CD8-positive, alpha-beta memory T cell (primary cell): ENCODE data around the gene COL25A1. TPM values are rescaled to one million over a fixed set of nuclear protein-coding genes. Genes with fewer than 3 reads are reported as not detected.
"Not testable (repeated sequence)": the region's sequence is repeated elsewhere in the genome, so short reads cannot be mapped to it uniquely, and the experiment has no call there.

Source experiments
- CTCF ChIA-PET: fragments of 350-600 bp; sonication (Branson Sonifier 250); formaldehyde crosslinking; loops from one replicate; lab custom pipeline; 2021; ENCODE audit warnings: antibody characterized with exemption; lab: Charles Lee
- POLR2A ChIA-PET: fragments of 350-600 bp; sonication (Branson Sonifier 250); formaldehyde crosslinking; loops from one replicate; lab custom pipeline; 2021; ENCODE audit warnings: antibody characterized with exemption; lab: Charles Lee
- DNase-seq, 5 donors: peaks; one replicate each; pipeline versions ENCODE4 v3.0.0 to v3.0.0-alpha.2; 2020 to 2022; ENCODE audit warnings: mixed read lengths in 1 of 5
- H3K27ac ChIP-seq: one replicate; pipeline ENCODE4 v1.7.0; 2013; ENCODE audit warnings: low read depth, mild to moderate bottlenecking, low read length, moderate library complexity
- H3K27me3 ChIP-seq: 2 replicates; pipeline ENCODE4 v1.7.0; 2013; ENCODE audit warnings: low read length, mild to moderate bottlenecking; ENCODE audit not compliant: insufficient read depth, poor library complexity, severe bottlenecking
- H3K36me3 ChIP-seq: 2 replicates; pipeline ENCODE4 v1.7.0; 2013; ENCODE audit warnings: mild to moderate bottlenecking, low read length, moderate library complexity; ENCODE audit not compliant: insufficient read depth
- H3K4me1 ChIP-seq: 2 replicates; pipeline ENCODE4 v1.7.0; 2013; ENCODE audit warnings: mild to moderate bottlenecking, low read length, moderate library complexity; ENCODE audit not compliant: insufficient read depth
- H3K4me3 ChIP-seq: 2 replicates; pipeline ENCODE4 v1.7.0; 2013; ENCODE audit warnings: mild to moderate bottlenecking, low read length
- H3K9me3 ChIP-seq: 2 replicates; pipeline ENCODE4 v1.7.0; 2013; ENCODE audit warnings: mild to moderate bottlenecking, low read length
- H3K27ac Mint-ChIP-seq, 8 donors: one replicate each; pipeline ENCODE4 v1.8.0; 2020 to 2021; ENCODE audit warnings: mixed read lengths in 8 of 8, mild to moderate bottlenecking in 6 of 8, inconsistent platforms in 3 of 8, moderate library complexity in 3 of 8
- H3K27me3 Mint-ChIP-seq, 2 donors: one replicate each; pipeline ENCODE4 v1.8.0; 2020 to 2021; ENCODE audit warnings: mixed read lengths in 2 of 2, mild to moderate bottlenecking in 1 of 2, moderate library complexity in 1 of 2
- H3K36me3 Mint-ChIP-seq, 3 donors: one replicate each; pipeline ENCODE4 v1.8.0; 2020 to 2021; ENCODE audit warnings: mixed read lengths in 3 of 3, inconsistent platforms in 1 of 3, mild to moderate bottlenecking in 1 of 3
- H3K4me1 Mint-ChIP-seq, 3 donors: one replicate each; pipeline ENCODE4 v1.8.0; 2020 to 2021; ENCODE audit warnings: mixed read lengths in 3 of 3, inconsistent platforms in 1 of 3, mild to moderate bottlenecking in 1 of 3
- H3K4me3 Mint-ChIP-seq, 7 donors: one replicate each; pipeline ENCODE4 v1.8.0; 2020 to 2021; ENCODE audit warnings: mixed read lengths in 7 of 7, mild to moderate bottlenecking in 6 of 7, moderate library complexity in 4 of 7, inconsistent platforms in 2 of 7
- H3K9me3 Mint-ChIP-seq, 5 donors: one replicate each; pipeline ENCODE4 v1.8.0; 2020 to 2022; ENCODE audit warnings: mixed read lengths in 5 of 5, mild to moderate bottlenecking in 3 of 5, moderate library complexity in 2 of 5, inconsistent platforms in 1 of 5
- polyA plus RNA-seq: library from polyadenylated mRNA; unstranded; fragments of 300-500 nt; fragmentation: Illumina TruSeq; gene quantifications from one replicate; pipeline ENCODE4 v1.2.3, GENCODE V29; 2021
- total RNA-seq, 2 experiments: library from RNA; stranded (reverse); gene quantifications; one replicate each; pipeline ENCODE4 v1.2.3, GENCODE V29; 2021

The COL25A1 gene
- total and polyA plus RNA-seq, 3 experiments from 2014 or later = not detected

GRCh38 chr4:108940634-108941033 is 361.8 kb downstream of the COL25A1 start:
- H3K4me3 Mint-ChIP-seq = no peak overlapping the region
- no peaks in the 10 kb centered on the region for H3K4me1 Mint-ChIP-seq
- Histone ChIP-seq H3K27ac (no peak overlapping the region), H3K36me3 (no peaks in the 10 kb centered on the region), H3K4me1 (no peaks in the 10 kb centered on the region), H3K4me3 (no peak overlapping the region), H3K9me3 (no peaks in the 10 kb centered on the region), H3K27me3 (peaks cover 3% of the 10 kb centered on the region)
- POLR2A ChIA-PET = no interaction called here
- DNase-seq = no peak
- no peaks in the 10 kb centered on the region for H3K9me3 Mint-ChIP-seq
- H3K36me3 Mint-ChIP-seq = no peaks in the 10 kb centered on the region
- H3K27me3 Mint-ChIP-seq = peaks cover 5 to 14% of the 10 kb centered on the region in 2 donors
- CTCF ChIA-PET = no interaction called here
- no peak overlapping the region for H3K27ac Mint-ChIP-seq

- Mint-ChIP-seq H3K36me3 (no peaks in the 10 kb centered on the region), H3K4me1 (no peaks in the 10 kb centered on the region), H3K4me3 (no peak overlapping the region), H3K27ac (no peak overlapping the region), H3K27me3 (peaks cover 5 to 14% of the 10 kb centered on the region in 2 donors), H3K9me3 (no peaks in the 10 kb centered on the region)
- POLR2A ChIA-PET = no interaction called here
- Histone ChIP-seq H3K27me3 (peaks cover 3% of the 10 kb centered on the region), H3K9me3 (no peaks in the 10 kb centered on the region), H3K27ac (no peak overlapping the region), H3K4me3 (no peak overlapping the region), H3K4me1 (no peaks in the 10 kb centered on the region), H3K36me3 (no peaks in the 10 kb centered on the region)
- DNase-seq = no peak
- CTCF ChIA-PET = no interaction called here
These were observed 362.3 kb downstream of the COL25A1 start for GRCh38 chr4:108940149-108940548.

DNA sequence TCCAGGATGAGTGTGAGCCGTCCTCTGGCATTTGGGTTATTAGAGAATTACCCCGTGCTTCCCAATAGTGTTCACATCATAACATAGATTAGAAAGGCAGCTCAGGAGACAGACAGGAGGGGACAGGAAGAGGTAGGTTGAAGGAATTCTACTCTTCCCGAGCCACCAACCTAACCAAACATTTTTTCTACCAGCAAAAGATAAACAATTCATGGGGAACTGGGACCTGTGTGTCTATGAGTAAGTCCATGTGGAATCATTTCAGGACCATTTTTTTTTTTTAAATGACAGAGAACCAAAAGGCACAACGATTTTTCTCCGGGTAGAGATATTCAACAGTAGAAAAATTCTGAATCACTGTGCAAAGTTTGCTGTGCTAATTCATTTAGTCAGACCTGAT is 365.4 kb downstream of the COL25A1 start:
- DNase-seq = no peak
- no peaks in the 10 kb centered on the region for H3K36me3 ChIP-seq
- H3K9me3 Mint-ChIP-seq = no peaks in the 10 kb centered on the region
- H3K4me1 ChIP-seq = no peaks in the 10 kb centered on the region
- no peaks in the 10 kb centered on the region for H3K36me3 Mint-ChIP-seq
- POLR2A ChIA-PET = no interaction called here
- peaks cover 5 to 11% of the 10 kb centered on the region in 2 donors for H3K27me3 Mint-ChIP-seq
- H3K4me3 ChIP-seq = no peak overlapping the region
- H3K4me1 Mint-ChIP-seq = no peaks in the 10 kb centered on the region
- H3K27ac ChIP-seq = no peak overlapping the region
- peaks cover 3% of the 10 kb centered on the region for H3K27me3 ChIP-seq
- CTCF ChIA-PET = no interaction called here
- no peaks in the 10 kb centered on the region for H3K9me3 ChIP-seq
- peak overlapping the region in 1 of 7 donors; percentile 44 for H3K4me3 Mint-ChIP-seq
- no peak overlapping the region for H3K27ac Mint-ChIP-seq

DNA sequence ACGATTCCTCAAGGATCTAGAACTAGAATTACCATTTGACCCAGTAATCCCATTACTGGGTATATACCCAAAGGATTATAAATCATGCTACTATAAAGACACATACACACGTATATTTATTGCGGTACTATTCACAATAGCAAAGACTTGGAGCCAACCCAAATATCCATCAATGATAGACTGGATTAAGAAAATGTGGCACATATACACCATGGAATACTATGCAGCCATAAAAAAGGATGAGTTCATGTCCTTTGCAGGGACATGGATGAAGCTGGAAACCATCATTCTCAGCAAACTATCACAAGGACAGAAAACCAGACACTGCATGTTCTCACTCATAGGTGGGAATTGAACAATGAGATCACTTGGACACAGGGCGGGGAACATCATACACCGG is 368.5 kb downstream of the COL25A1 start:
- H3K27me3 Mint-ChIP-seq, H3K27ac Mint-ChIP-seq, H3K36me3 ChIP-seq, H3K4me1 ChIP-seq, POLR2A ChIA-PET, H3K36me3 Mint-ChIP-seq, H3K4me1 Mint-ChIP-seq, H3K27ac ChIP-seq, H3K4me3 ChIP-seq, H3K9me3 Mint-ChIP-seq, CTCF ChIA-PET, H3K27me3 ChIP-seq, H3K4me3 Mint-ChIP-seq, DNase-seq, H3K9me3 ChIP-seq: not testable (repeated sequence)

- Mint-ChIP-seq H3K9me3 (no peaks in the 10 kb centered on the region), H3K4me1 (no peaks in the 10 kb centered on the region), H3K4me3 (no peak overlapping the region), H3K27ac (no peak overlapping the region), H3K27me3 (peaks cover 1 to 7% of the 10 kb centered on the region in 2 donors), H3K36me3 (no peaks in the 10 kb centered on the region)
- Histone ChIP-seq H3K27ac (no peak overlapping the region), H3K4me1 (no peaks in the 10 kb centered on the region), H3K27me3 (peaks cover 3% of the 10 kb centered on the region), H3K9me3 (no peaks in the 10 kb centered on the region), H3K4me3 (no peak overlapping the region), H3K36me3 (no peaks in the 10 kb centered on the region)
- DNase-seq = no peak
- POLR2A ChIA-PET = no interaction called here
- CTCF ChIA-PET = no interaction called here
These were observed 369.4 kb downstream of the COL25A1 start for GRCh38 chr4:108933046-108933445.

GRCh38 chr4:108931926-108932325 is 370.5 kb downstream of the COL25A1 start:
- Histone ChIP-seq H3K27me3 (no peaks in the 10 kb centered on the region), H3K4me1 (no peaks in the 10 kb centered on the region), H3K27ac (no peak overlapping the region), H3K4me3 (no peak overlapping the region), H3K36me3 (no peaks in the 10 kb centered on the region), H3K9me3 (no peaks in the 10 kb centered on the region)
- Mint-ChIP-seq H3K27me3 (peaks cover 1 to 2% of the 10 kb centered on the region in 2 donors), H3K27ac (no peak overlapping the region), H3K36me3 (no peaks in the 10 kb centered on the region), H3K4me3 (no peak overlapping the region), H3K9me3 (no peaks in the 10 kb centered on the region), H3K4me1 (no peaks in the 10 kb centered on the region)
- POLR2A ChIA-PET = no interaction called here
- no peak for DNase-seq
- CTCF ChIA-PET = no interaction called here

- no peak overlapping the region for H3K27ac ChIP-seq
- no peaks in the 10 kb centered on the region for H3K4me1 ChIP-seq
- Mint-ChIP-seq H3K27me3 (peaks cover 0 to 1% of the 10 kb centered on the region in 2 donors), H3K9me3 (peaks cover 0 to 3% (median 0%) of the 10 kb centered on the region in 5 donors), H3K27ac (no peak overlapping the region), H3K4me1 (no peaks in the 10 kb centered on the region), H3K36me3 (no peaks in the 10 kb centered on the region), H3K4me3 (no peak overlapping the region)
- H3K9me3 ChIP-seq = no peaks in the 10 kb centered on the region
- ChIA-PET POLR2A (no interaction called here), CTCF (no interaction called here)
- H3K4me3 ChIP-seq = no peak overlapping the region
- no peak for DNase-seq
- no peaks in the 10 kb centered on the region for H3K36me3 ChIP-seq
- H3K27me3 ChIP-seq = no peaks in the 10 kb centered on the region
These were observed 372.3 kb downstream of the COL25A1 start for GRCh38 chr4:108930186-108930585.

DNA sequence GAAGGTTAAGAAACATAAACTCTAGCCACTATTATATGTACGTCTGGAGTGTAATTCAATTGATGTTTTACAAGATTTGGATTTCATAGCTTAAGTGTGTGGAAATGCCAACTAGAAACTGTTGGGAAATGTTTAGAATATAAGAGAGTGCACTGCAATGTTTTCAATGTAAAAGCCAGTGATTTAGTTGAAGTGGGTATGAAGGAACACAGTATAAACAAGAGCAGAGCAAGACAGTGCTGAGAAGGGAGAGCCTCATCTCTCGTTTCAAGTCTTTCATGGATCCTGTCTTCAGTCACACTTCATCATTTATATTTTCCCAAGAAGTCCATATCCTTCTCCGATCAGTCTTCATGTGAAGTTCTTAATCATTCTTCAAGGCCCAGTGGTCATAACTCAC is 375.7 kb downstream of the COL25A1 start:
- H3K36me3 Mint-ChIP-seq = no peaks in the 10 kb centered on the region
- H3K9me3 Mint-ChIP-seq = peaks cover 0 to 3% (median 0%) of the 10 kb centered on the region in 5 donors
- Histone ChIP-seq H3K9me3 (no peaks in the 10 kb centered on the region), H3K4me3 (no peak overlapping the region), H3K4me1 (no peaks in the 10 kb centered on the region), H3K27me3 (no peaks in the 10 kb centered on the region), H3K27ac (no peak overlapping the region), H3K36me3 (no peaks in the 10 kb centered on the region)
- no peak overlapping the region for H3K4me3 Mint-ChIP-seq
- no peaks in the 10 kb centered on the region for H3K4me1 Mint-ChIP-seq
- H3K27me3 Mint-ChIP-seq = no peaks in the 10 kb centered on the region
- CTCF ChIA-PET = no interaction called here
- POLR2A ChIA-PET = no interaction called here
- no peak overlapping the region for H3K27ac Mint-ChIP-seq
- no peak for DNase-seq

- CTCF ChIA-PET = no interaction called here
- no peaks in the 10 kb centered on the region for H3K27me3 Mint-ChIP-seq
- no peaks in the 10 kb centered on the region for H3K9me3 ChIP-seq
- no peaks in the 10 kb centered on the region for H3K27me3 ChIP-seq
- no peak overlapping the region for H3K4me3 Mint-ChIP-seq
- H3K27ac Mint-ChIP-seq = no peak overlapping the region
- no peak for DNase-seq
- no peaks in the 10 kb centered on the region for H3K36me3 Mint-ChIP-seq
- no peaks in the 10 kb centered on the region for H3K4me1 Mint-ChIP-seq
- POLR2A ChIA-PET = no interaction called here
- H3K4me3 ChIP-seq = no peak overlapping the region
- no peaks in the 10 kb centered on the region for H3K36me3 ChIP-seq
- no peak overlapping the region for H3K27ac ChIP-seq
- no peaks in the 10 kb centered on the region for H3K4me1 ChIP-seq
- H3K9me3 Mint-ChIP-seq = peaks cover 0 to 3% (median 0%) of the 10 kb centered on the region in 5 donors
These were observed 376.4 kb downstream of the COL25A1 start for GRCh38 chr4:108926061-108926460.
